HG02610 (cell line): Measurements from ENCODE around the gene GRK6.

Source experiments
- ATAC-seq: cut with Tn5 transposase; IDR thresholded peaks from one replicate; pipeline ENCODE4 v1.9.1; 2021; ENCODE audit warnings: mild to moderate bottlenecking, moderate library complexity; ENCODE audit not compliant: unreplicated experiment

The GRK6 gene

DNA sequence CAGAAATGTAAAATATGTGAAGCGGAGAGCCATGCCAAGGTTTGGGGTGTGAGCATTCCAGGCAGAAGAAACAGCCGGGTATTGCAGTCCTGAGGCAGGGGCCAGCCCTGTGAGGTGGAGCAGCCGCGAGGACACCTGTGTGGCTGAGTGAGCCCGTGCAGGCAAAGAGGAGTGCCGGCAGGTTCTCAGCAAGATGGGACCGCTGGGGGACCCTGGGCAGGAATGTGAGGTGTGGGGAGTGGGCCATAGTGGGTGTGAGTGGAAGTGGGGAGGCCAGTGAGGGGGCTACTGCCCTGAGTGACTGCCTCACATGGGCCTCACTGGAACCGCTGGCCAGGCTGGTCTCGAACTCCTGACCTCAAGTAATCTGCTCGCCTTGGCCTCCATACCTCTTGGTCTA, 12.0 kb downstream of the GRK6 start:
- ATAC-seq = no peak

DNA sequence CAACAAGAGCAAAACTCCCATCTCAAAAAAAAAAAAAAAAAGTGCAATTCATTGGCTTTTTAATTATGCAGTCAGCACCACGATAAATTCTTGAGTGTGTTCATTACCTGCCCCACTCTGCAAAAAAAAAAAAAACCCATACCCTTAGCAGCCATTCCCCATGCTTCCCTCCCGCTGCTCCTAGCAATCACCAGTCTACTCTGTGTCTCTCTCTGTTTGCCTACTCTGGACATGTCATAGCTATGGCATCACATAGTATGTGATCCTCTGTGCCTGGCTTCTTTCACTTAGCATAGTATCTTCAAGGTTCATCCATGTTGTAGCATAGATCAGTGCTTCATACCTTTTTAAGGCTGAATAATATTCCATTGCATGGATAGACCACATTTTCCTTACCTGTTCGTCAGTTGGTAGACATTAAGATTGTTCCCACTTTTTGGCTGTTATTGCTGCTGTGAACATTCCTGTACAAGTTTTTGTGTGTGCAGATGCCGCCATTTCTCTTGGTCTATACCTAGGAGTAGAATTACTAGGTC, 13.1 kb downstream of the GRK6 start:
- no peak for ATAC-seq

DNA sequence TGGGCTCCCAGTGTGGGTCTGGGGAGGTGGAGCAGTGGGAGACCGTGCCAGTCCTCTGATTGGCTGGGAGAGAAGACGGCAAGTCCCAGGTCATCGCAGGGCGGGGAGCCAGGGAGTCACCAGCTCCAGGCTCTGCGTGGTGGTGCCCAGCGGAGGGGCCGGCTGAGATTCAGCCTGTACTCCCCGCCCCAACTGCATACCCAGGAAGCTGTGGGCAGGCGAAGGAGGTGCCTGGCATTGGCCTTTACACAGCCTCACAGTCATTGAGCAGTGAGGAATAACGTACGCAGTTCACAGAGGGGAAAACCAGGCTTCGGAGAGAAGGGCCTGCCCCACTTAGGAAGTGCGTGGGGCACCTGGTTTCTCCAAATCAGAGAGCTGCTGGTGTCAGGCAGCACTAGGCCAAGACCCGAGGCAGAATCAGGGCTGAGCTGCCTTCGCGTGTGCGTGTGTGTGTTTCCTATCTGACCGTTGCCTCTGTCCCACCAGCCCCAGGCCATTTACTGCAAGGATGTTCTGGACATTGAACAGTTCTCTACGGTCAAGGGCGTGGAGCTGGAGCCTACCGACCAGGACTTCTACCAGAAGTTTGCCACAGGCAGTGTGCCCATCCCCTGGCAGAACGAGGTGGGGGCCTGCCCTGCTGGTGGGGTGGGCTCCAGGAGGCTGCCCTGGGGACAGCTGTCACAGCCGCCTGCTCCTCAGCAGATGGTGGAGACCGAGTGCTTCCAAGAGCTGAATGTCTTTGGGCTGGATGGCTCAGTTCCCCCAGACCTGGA, 13.9 kb downstream of the GRK6 start:
- ATAC-seq = no peak

DNA sequence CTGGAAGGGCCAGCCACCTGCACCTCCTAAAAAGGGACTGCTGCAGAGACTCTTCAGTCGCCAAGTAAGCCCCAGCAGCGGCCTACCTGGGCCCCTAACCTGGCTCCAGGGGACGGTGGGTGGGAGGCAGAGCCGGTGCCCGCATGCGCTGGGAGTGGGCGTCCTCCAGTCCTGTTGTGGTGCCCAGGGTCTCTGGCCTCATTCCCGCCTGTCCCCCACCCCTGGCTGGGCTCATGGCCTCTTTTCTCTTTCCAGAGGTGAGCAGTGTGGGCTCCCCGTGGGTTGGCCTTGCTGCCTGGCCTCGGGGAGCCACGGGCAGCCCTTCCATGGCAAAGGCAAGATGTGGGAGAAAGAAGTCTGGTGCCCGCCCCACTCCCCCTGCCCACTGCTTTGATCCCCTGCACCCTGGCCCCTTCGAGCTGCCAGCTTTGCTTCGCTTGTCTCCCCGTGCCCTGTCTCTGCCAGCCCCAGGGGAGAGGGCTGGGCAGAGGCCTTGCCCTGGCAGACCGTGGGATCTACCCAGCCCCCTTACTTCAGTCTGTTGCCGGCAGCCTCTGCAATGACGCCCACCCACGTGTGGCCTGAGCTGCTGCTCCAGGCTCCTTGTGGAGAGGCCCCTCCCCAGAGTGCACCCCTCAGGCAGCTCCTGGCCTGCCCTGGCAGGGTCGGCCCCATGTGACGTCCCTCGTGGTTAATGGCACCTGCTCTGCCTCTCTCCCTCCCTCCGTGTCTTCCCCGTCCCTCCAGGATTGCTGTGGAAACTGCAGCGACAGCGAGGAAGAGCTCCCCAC, 14.7 kb downstream of the GRK6 start:
- no peak for ATAC-seq

DNA sequence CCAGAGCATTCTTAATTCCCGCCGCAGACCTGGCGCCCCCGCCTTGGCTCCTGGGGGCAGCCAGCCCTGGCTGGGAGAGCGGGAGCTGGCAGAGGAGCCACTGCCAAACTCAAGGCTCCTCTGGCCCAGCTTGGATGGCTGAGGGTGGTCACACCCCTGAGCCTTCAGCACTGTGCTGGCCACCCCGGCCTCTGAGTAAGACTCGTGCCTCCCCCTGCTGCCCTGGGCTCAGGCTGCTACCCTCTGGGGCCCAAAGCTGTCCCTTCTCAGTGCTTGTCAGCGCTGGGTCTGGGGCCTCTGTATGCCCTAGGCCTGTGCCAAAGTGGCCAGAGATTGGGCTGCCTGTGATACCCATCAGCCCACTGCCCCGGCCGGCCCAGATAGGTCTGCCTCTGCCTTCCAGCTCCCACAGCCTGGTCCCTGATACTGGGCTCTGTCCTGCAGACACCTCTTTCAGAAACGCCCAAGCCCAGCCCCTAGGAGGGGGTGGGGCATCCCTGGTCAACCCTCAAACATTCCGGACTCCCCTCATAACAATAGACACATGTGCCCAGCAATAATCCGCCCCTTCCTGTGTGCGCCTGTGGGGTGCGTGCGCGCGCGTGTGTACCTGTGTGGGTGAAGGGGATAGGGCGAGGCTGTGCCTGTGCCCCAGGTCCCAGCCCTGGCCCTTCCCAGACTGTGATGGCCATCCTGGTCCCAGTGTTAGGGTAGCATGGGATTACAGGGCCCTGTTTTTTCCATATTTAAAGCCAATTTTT, 15.8 kb downstream of the GRK6 start:
- ATAC-seq = no peak

DNA sequence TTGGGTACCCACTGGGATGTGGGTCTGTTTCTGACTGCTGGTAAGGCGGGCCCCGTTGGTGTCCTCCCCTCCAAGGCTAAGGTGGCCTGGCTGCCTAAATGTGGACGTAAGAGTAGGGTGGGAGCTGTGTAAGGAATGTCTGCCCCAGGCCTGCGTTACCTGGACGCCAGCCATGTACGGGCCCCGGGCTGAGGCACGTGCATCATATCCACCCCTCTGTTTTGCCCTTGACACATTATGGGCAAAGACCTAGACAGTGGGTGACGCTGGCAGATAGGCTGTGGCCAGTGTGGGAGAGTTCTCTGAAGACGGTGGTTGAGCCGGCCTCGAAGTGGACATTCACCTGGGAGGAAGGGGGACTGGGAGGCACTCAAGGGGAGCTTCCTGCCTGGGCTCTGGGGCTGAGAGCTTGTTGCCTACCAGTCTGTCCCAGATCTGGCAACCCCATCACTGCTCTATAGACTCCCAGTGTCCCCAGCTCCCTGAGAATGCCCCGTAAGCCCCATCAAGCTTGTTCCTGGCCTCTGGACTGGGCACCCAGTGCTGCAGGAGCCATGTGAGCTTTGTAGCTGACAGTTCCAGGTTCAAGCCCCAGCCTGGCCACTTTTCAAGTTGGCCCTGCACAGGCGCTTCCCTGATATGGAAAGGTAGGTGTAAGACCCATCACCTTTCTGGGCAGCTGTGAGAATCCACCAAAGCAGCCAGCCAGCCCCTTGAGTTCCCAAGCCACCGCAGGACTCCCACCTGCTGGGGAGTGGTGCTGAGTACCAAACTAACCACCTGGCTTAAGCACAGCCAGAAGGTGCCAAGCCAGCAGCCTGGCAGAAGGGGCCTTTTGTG, 16.9 kb downstream of the GRK6 start:
- no peak for ATAC-seq

DNA sequence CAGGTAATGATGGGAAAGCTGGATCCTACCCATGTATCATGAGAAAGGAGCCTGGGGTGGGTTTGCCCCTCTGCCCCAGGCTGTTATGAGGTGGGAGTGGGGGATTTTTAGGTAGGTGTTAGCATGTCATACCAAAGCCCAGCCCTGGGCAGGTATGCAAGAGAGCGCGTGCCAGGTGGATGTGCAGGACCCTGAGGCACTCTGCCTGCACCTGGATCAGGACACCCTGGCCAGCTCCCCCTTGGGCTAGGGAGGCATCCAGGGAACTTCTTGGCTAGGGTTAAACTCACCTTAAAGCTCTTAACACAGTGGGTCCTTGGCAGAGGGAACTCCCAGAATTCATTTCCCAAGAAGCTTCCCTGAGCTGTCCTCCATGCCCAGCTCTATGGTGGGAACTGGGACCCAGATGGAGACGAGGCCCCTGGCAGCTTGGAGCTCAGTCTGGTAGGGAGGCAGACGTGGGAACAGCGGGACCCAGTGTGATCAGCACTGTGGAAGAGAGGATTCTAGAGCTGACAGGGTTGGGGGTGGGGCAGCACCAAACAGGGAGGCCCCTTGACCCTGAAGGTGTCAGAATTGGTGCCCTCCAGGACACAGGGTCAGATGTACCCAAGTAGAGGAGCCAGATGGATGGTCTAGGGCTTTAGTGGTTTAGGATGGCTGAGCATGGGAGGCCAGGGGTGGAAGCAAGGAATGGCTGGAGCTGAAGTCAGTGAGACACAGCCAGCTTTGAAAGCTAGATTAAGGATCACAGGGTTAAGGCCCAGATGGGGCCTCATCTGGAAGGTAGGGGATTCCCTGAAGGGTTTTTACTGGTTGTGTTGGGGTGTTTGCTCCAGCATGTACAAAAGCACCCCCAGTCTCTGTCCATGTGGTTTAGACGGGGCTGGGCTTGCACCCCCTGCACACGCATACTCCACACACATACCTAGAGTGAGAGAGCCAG, 17.9 kb downstream of the GRK6 start:
- ATAC-seq = no peak

DNA sequence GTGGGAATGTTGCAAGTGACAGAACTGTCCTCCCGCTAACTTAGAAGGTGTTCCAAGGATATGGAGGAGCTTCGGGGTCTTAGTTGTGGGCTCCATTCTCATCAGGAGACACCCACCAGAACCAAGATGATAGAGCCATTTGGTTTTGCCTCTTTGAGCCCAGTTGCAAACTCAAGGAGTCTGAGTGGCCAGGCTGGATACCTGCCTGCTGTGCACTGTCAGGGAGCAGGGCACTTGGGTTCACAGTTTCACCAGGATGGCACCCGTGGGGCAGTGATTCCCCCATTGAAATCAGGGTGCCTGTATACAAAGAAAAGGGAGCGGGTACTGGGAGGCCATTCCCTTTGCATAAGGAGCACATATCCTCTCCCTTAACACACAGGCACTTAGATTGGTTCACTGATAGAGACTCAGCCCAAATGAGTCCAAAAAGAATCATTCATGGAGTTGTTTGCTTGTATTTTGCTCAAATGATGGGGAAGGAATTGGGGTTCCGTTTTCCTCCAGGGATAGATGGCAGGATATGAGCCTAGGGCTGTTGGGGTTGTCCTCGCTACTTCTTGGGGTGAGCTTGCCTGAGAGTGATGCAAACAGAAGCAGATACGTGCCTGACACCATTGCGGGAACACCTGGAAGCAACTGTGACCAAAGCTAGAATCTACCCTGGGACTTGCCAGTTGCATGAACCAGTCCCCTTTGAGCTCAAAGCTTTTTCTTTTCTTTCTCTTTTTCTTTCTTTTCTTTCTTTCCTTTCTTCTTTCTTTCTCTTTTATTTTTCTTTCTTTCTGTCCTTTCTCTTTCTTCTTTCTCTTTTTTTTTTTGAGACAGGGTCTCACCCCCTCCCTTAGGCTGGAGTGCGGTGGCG, 18.8 kb downstream of the GRK6 start:
- ATAC-seq = no peak

DNA sequence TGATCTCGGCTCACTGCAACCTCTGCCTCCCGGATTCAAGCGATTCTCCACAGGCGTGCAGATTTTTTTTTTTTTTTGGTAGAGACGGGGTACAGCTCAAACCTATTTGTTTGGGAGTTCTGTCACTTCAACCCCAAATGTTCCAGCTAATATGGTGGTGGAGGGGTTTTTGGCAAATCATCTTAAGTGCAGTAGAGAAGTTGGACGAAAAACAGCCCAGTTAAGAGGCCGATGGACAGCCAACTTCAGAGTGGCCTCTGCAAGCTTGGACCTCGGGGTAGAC, 19.4 kb downstream of the GRK6 start:
- no peak for ATAC-seq

DNA sequence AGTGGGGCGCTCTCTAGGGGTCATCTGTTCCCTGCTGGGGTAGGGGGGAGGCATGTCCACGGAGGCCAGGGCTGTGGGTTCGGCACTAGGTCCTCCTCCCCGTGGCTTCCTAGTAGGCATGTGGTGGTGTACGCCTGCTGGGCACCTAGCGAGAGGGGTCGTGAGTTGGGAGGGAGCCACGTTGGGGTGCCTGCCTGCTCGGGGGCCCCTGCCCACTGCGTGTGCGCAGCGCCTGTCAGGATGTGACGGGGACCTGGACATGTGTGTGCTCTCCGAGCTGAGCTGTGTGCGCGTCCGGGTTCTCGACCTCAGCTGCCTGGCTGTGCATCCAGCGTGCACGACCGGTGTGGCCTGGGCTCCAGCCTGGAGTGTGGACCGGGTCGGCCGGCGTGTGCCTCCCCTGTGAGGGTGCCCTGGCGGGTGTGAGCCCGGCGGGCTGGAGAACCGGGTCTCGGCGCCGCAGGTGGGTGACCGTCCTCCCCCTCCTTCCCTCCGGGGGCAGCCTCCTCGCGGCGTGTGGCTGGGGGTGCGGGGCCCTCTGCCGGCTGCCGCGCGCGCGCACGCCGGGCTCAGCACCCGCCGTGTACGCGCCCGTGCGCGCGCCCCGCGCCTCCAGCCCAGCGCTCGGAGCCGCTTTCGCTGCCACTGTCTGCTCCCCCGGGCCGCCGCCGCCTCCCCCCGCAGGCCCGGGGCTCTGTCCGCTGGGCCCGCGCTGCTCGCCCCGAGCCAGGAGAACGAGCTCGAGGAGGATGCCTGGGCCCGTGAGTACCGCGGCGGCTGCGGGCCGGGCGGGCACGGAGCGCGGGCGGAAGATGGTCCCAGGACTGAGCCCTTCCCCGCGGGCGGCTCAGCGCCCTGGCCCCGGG, 20.0 kb downstream of the GRK6 start, which contains the start of gene PRR7:
Gene PRR7 (plus strand): TSS at position 615 of the 866 bp plus-strand sequence. CDS start 8,254 bp downstream, outside the sequence.
- ATAC-seq = peak; percentile 36

DNA sequence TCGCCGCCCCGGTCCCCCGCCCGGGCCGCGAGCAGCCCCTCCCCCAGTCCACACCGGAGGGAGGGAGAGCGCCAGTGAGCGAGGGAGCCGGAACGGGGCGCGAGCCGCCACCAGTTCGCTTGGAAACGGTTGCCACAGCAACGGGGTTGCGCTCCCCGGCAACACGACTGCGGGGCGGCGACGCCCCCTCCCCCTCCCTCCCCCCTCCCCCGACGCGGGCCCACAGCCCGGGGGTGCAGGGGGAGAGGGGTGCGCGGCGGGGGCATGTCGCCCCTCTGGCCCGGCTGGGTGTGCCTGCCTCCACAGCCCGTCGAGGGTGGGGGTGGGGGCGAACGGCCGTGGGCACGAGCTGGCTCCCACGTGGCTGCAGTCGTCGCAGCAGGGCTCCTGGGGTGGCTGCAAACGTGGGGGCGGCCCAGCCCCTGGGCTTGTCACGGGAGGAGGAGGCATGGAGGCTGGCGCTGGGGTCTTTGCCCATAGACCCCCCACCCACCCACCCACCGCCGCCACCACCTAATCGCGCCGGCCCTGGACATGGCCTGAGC, 20.7 kb downstream of the GRK6 start:
- peak; percentile 23 for ATAC-seq

DNA sequence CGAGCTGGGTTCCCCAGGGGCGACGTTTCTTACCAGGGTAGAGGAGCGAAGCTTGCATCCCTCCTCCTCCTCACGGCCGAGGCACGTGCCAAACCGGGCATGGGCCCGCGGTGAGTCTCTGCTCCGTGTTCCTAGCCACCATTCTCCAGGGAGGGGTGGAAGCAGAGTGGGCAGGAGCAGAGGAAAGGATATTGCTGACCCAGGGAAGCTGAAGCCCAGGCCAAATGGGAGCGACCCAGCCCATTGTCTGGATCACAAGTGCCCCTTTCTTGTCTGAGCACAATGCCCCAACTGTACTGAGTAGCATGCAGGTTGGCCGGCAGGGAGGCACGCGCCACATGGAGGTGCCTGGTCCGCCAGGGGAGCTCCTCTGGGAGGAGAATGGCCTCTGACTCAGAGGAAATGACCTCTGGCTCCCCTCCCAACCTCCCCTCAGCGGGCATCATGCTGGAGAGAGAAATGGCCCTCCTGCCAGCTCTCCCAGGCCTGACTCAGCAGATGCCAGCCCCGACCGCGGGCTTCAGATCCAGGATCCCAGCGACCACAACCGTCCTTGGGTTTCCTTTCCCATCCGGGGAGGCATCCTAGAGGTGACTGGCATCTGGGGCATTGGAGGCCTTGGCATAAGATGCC, 21.3 kb downstream of the GRK6 start:
- ATAC-seq = no peak

DNA sequence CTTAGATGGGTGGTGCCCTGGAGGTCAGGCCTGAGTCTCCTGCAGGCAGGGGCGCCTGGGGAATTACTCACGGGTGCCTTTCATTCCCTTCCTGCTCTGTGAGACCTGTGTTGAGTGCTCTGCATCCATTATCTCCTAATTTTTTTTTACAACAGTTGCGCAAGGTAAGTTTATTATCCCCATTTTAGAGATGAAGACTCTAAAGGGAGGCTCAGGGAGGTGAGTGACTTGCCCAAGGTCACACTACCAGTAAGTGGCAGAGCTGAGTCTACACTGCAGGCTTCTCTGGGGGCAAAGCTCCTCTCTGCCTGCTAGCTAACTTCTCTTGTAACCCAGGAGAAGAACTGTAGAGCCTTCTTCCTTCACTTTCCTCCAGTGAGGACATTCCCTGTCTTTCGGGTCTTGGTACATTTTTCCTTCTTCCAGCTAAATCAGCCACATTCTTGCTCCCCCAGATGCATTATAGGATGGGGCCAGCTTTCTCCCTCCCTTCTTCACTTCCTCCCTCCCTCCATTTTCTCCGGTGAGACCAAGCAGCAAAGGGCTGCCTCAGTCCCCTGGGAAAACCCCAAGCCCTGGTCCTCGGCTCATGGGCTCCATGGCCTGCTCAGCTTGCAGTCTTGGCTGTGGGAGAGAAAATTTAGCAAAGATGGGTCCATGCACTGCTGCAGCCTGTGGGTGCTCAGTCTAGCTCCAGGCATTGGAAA, 21.9 kb downstream of the GRK6 start:
- no peak for ATAC-seq

DNA sequence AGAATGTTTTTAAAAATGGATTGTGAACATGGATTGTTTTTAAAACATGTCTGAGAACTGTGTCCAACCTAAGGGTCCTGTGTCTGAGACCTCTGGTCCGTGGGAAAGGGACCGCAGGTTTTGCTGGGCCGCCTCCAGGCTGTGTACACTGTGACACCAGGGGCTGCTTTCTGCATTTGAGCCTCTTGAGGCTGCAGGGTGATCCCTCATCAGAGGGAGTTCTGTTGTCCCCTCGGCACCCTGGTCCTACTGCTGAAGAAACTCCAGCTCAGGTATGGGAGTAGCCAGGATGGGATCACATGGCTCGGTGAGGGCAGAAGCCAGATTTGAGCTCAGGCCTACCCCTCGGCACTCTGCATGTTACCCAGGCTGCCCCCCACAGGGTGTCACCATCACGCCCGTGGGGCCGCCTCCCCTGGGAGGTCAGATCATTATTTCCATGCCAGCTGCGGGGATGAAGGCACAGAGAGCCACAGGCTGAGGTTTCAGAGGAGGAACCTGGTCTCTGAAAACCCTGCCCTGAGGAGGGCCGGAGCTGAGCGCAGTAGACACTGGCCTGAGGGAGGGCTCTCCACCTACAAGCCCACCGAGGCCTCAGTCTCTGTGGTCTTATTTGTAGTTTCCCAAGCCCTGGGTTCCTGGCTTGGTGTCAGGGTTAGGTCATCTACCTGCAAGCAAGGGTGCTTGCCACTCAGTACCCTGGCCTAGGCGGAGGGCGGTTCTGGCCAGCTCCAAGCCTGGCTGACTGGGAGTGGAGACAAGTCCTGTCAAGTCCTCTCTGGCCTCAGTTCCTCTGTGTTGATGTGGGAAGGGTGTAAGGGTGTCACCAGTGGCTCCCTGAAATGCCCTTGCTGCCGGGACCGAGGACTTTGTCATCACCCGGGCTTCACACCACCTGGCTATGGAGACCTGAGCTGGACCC, 22.9 kb downstream of the GRK6 start:
- ATAC-seq = no peak
